ENCODE results near the gene PTPN23.

Gene PTPN23

GRCh38 chr3:47381317-47382157 is 716 bp downstream of the PTPN23 start:
- Histone ChIP-seq H3K4me3 (ENCODE audit: low read length) (peak overlapping the region; percentile 87), H3K27me3 (ENCODE audit: control insufficient read depth, low read length) (no peaks in the 10 kb centered on the region), H3K9me3 (ENCODE audit: control insufficient read depth, insufficient read depth, low read length) (no peaks in the 10 kb centered on the region), H3K4me1 (ENCODE audit: control insufficient read depth, low read length) (peaks cover 40% of the 10 kb centered on the region), H3K4me2 (ENCODE audit: low read length) (peak overlapping the region; percentile 67), H3F3A (ENCODE audit: control insufficient read depth, insufficient read depth) (no peaks in the 10 kb centered on the region), H3K79me2 (ENCODE audit: control insufficient read depth, low read length) (peaks cover 75% of the 10 kb centered on the region), H3K27ac (ENCODE audit: low read depth, low read length) (peak overlapping the region; percentile 65), H3K9me2 (replicated peaks; ENCODE audit: control insufficient read depth, low read length) (no peaks in the 10 kb centered on the region), H4K20me1 (ENCODE audit: control insufficient read depth, insufficient read depth, low read depth, low read length) (0 out of 2 replicates have a peak, but pooled peaks cover 4% of the 10 kb centered on the region), H3K36me3 (ENCODE audit: control insufficient read depth, low read length) (no peaks in the 10 kb centered on the region)
- TF ChIP-seq EZH2phosphoT487 (IDR thresholded peaks at IDR 0.05; ENCODE audit: borderline replicate concordance, low read length) (no peak), CTCF (IDR thresholded peaks at IDR 0.05; ENCODE audit: low read depth, low read length, poor library complexity, severe bottlenecking) (no peak)

GRCh38 chr3:47384425-47384824 is 3.6 kb downstream of the PTPN23 start:
- Histone ChIP-seq H3F3A (ENCODE audit: control insufficient read depth, insufficient read depth) (no peaks in the 10 kb centered on the region), H3K9me2 (replicated peaks; ENCODE audit: control insufficient read depth, low read length) (no peaks in the 10 kb centered on the region), H3K27me3 (ENCODE audit: control insufficient read depth, low read length) (no peaks in the 10 kb centered on the region), H3K4me2 (ENCODE audit: low read length) (no peak overlapping the region), H3K79me2 (ENCODE audit: control insufficient read depth, low read length) (peaks cover 84% of the 10 kb centered on the region), H4K20me1 (ENCODE audit: control insufficient read depth, insufficient read depth, low read depth, low read length) (peaks cover 8% of the 10 kb centered on the region; the same call in 1 of the 2 replicates), H3K4me1 (ENCODE audit: control insufficient read depth, low read length) (peaks cover 15% of the 10 kb centered on the region), H3K4me3 (ENCODE audit: low read length) (no peak overlapping the region), H3K36me3 (ENCODE audit: control insufficient read depth, low read length) (no peaks in the 10 kb centered on the region), H3K9me3 (ENCODE audit: control insufficient read depth, insufficient read depth, low read length) (no peaks in the 10 kb centered on the region), H3K27ac (ENCODE audit: low read depth, low read length) (no peak overlapping the region)
- no peak for TF ChIP-seq EZH2phosphoT487 (IDR thresholded peaks at IDR 0.05; ENCODE audit: borderline replicate concordance, low read length)
- TF ChIP-seq CTCF (IDR thresholded peaks at IDR 0.05; ENCODE audit: low read depth, low read length, poor library complexity, severe bottlenecking), result no peak

GRCh38 chr3:47385007-47385406 is 4.2 kb downstream of the PTPN23 start:
- Histone ChIP-seq H3K9me3 (ENCODE audit: control insufficient read depth, insufficient read depth, low read length) (no peaks in the 10 kb centered on the region), H4K20me1 (ENCODE audit: control insufficient read depth, insufficient read depth, low read depth, low read length) (peaks cover 8% of the 10 kb centered on the region; the same call in 1 of the 2 replicates), H3F3A (ENCODE audit: control insufficient read depth, insufficient read depth) (no peaks in the 10 kb centered on the region), H3K4me2 (ENCODE audit: low read length) (no peak overlapping the region), H3K9me2 (replicated peaks; ENCODE audit: control insufficient read depth, low read length) (no peaks in the 10 kb centered on the region), H3K27ac (ENCODE audit: low read depth, low read length) (no peak overlapping the region), H3K36me3 (ENCODE audit: control insufficient read depth, low read length) (no peaks in the 10 kb centered on the region), H3K4me1 (ENCODE audit: control insufficient read depth, low read length) (peaks cover 10% of the 10 kb centered on the region), H3K27me3 (ENCODE audit: control insufficient read depth, low read length) (no peaks in the 10 kb centered on the region), H3K4me3 (ENCODE audit: low read length) (no peak overlapping the region), H3K79me2 (ENCODE audit: control insufficient read depth, low read length) (peaks cover 80% of the 10 kb centered on the region)
- TF ChIP-seq EZH2phosphoT487 (IDR thresholded peaks at IDR 0.05; ENCODE audit: borderline replicate concordance, low read length) (no peak), CTCF (IDR thresholded peaks at IDR 0.05; ENCODE audit: low read depth, low read length, poor library complexity, severe bottlenecking) (no peak)
